Stomach (tissue), 4 donors: ENCODE data around the gene SRPRB.

Experiments used
- CTCF ChIP-seq, 7 experiments: fragments of 450-650 bp in 4 of 7; fragments of 200-600 bp in 3 of 7; sonication (generic) in 3 of 7; IDR thresholded peaks; one replicate each; pipeline ENCODE4 v1.5.1; 2016 to 2019; ENCODE audit warnings: antibody characterized with exemption in 7 of 7, control low read depth in 2 of 7, mild to moderate bottlenecking in 1 of 7
- POLR2A ChIP-seq, 4 donors: fragments of 450-650 bp; IDR thresholded peaks; one replicate each; pipeline ENCODE4 v1.6.1; 2016; ENCODE audit warnings: antibody characterized with exemption in 4 of 4, control low read depth in 2 of 4, mild to moderate bottlenecking in 1 of 4, moderate library complexity in 1 of 4
- POLR2AphosphoS5 ChIP-seq, 3 donors: sonication (generic); formaldehyde crosslinking; IDR thresholded peaks; one replicate each; pipeline ENCODE4 v1.6.1; 2016; ENCODE audit warnings: antibody characterized with exemption in 3 of 3

- no peak for TF ChIP-seq CTCF (IDR thresholded peaks at IDR 0.05)
- TF ChIP-seq POLR2A (IDR thresholded peaks at IDR 0.05) = no peak
- no peak for TF ChIP-seq POLR2AphosphoS5 (IDR thresholded peaks at IDR 0.05)
Measured at GRCh38 chr3:133762539-133762938, 43.1 kb upstream of the SRPRB start.
